Measurements from ENCODE around the gene ARSG. TPM values are rescaled to one million over a fixed set of nuclear protein-coding genes. Genes with fewer than 3 reads are reported as not detected.
A peak's percentile ranks its signal among the peaks of the same experiment; 100 is the strongest.

The ARSG gene
- total and polyA plus RNA-seq, 2 of the 13 experiments (the other 11 are each of a cell fraction or from before 2014, with no cell fraction given) = 3.7 to 15.2 TPM

DNA sequence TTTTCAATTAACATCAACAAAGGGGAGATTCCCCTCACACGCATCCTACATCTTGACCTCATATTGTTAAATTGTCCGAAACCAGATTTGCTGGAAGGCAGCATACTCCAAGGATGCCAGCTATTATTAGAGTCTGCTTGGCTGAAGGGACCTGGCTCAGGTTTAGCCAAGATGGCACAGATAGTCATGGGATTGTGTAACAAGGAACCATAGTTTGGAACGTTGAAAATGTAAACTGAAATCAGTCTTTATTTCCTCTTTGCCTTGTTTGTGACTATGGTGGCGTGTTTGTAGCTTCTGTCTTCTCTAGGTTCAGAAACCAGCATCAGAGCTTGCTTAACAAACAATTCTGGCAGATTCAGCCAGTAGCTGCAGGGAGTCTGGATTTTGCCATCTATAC is 5.9 kb downstream of the ARSG start:
- Histone ChIP-seq H3K9ac (ENCODE audit: insufficient read depth, low read depth, low read length) (no peak overlapping the region), H3K36me3 (replicated peaks in 1 of 2; ENCODE audit: control insufficient read depth in 1 of 2, insufficient read depth in 2 of 2, low read length in 2 of 2) (no peaks in the 10 kb centered on the region), H3K9me3 (ENCODE audit: low read length) (no peaks in the 10 kb centered on the region), H2AFZ (ENCODE audit: low read length) (no peak overlapping the region), H4K20me1 (ENCODE audit: insufficient read depth, low read length) (no peaks in the 10 kb centered on the region), H3K4me2 (ENCODE audit: low read depth, low read length) (no peak overlapping the region), H3K27me3 (ENCODE audit: control insufficient read depth in 1 of 2, insufficient read depth in 2 of 2, low read length in 2 of 2) (no peaks in the 10 kb centered on the region), H3K4me3 (replicated peaks in 1 of 3; ENCODE audit: insufficient read depth in 1 of 3, low read depth in 2 of 3, low read length in 3 of 3) (no peak overlapping the region), H3K27ac (ENCODE audit: extremely low read length, insufficient read depth, low read length) (no peak overlapping the region), H3K79me2 (ENCODE audit: insufficient read depth, low read length) (peaks cover 3% of the 10 kb centered on the region), H3K4me1 (ENCODE audit: insufficient read depth, low read length) (peaks cover 60% of the 10 kb centered on the region)
- in situ Hi-C loops (cut with HindIII; ENCODE audit: extremely low pct_ligation_motif_present, low pct_unique_long_range_greater_than_20kb) (loop anchor here (25.0 kb wide), 1 partner anchor 465 kb away; no protein-coding TSS in a partner anchor), intact Hi-C loops (cut with micrococcal nuclease; ENCODE audit: unreplicated experiment) (no loop called here)
- BruUV-seq (replicated peaks) = no TSS peak
- no peak for FAIRE-seq
- DNase-seq (ENCODE audit: low spot score) = no peak
- TF ChIP-seq, protein P1, sequence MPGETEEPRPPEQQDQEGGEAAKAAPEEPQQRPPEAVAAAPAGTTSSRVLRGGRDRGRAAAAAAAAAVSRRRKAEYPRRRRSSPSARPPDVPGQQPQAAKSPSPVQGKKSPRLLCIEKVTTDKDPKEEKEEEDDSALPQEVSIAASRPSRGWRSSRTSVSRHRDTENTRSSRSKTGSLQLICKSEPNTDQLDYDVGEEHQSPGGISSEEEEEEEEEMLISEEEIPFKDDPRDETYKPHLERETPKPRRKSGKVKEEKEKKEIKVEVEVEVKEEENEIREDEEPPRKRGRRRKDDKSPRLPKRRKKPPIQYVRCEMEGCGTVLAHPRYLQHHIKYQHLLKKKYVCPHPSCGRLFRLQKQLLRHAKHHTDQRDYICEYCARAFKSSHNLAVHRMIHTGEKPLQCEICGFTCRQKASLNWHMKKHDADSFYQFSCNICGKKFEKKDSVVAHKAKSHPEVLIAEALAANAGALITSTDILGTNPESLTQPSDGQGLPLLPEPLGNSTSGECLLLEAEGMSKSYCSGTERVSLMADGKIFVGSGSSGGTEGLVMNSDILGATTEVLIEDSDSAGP (CRISPR knock-in tag; IDR thresholded peaks at IDR 0.05; ENCODE audit: borderline replicate concordance) = no peak
- TF ChIP-seq HNRNPL (IDR thresholded peaks at IDR 0.05; ENCODE audit: low read depth, low read length) = no peak
- TF ChIP-seq ZMYM2 (CRISPR knock-in tag; IDR thresholded peaks at IDR 0.05) = no peak
- TF ChIP-seq CEBPB (IDR thresholded peaks at IDR 0.05; ENCODE audit: borderline replicate concordance, low read depth, low read length) = 0 out of 2 replicates have a peak, but pooled peaks have one; percentile 10
- TF ChIP-seq, protein P2, sequence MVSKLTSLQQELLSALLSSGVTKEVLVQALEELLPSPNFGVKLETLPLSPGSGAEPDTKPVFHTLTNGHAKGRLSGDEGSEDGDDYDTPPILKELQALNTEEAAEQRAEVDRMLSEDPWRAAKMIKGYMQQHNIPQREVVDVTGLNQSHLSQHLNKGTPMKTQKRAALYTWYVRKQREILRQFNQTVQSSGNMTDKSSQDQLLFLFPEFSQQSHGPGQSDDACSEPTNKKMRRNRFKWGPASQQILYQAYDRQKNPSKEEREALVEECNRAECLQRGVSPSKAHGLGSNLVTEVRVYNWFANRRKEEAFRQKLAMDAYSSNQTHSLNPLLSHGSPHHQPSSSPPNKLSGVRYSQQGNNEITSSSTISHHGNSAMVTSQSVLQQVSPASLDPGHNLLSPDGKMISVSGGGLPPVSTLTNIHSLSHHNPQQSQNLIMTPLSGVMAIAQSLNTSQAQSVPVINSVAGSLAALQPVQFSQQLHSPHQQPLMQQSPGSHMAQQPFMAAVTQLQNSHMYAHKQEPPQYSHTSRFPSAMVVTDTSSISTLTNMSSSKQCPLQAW (CRISPR knock-in tag; IDR thresholded peaks at IDR 0.05) = no peak
- no peak for TF ChIP-seq RBM39 (IDR thresholded peaks at IDR 0.05; ENCODE audit: low read depth, low read length, poor library complexity, severe bottlenecking)
- no peak for TF ChIP-seq SPEN (CRISPR knock-in tag; IDR thresholded peaks at IDR 0.05; ENCODE audit: low read depth)
- no peak for TF ChIP-seq KAT8 (CRISPR knock-in tag; IDR thresholded peaks at IDR 0.05)
- no peak for TF ChIP-seq ZNF329 (CRISPR knock-in tag; IDR thresholded peaks at IDR 0.05; ENCODE audit: low read depth)
- TF ChIP-seq CEBPG (CRISPR knock-in tag; IDR thresholded peaks at IDR 0.05) = 0 out of 2 replicates have a peak, but pooled peaks have one; percentile 3
- POLR2A ChIA-PET = interaction anchor here (1.5 kb wide), 1 partner anchor 86 kb away, joined by 6 read pairs; no protein-coding TSS in a partner anchor
- CTCF ChIA-PET (ENCODE audit: low intra/inter-chr PET ratio, low total read pairs) = no interaction called here
- ATAC-seq = no peak
- 79% methylated on average over 4 of the region's 4 CpGs for WGBS (ENCODE audit: low lambda C conversion rate)
